HUES48 (cell line): ENCODE measurements around the gene WASHC4.

ENCODE experiments used
- H3K27ac ChIP-seq: one replicate; pipeline ENCODE4 v1.7.0; 2013; ENCODE audit warnings: low read depth, low read length, inconsistent platforms
- H3K27me3 ChIP-seq: 2 replicates; pipeline ENCODE4 v1.6.1; 2013; ENCODE audit warnings: mild to moderate bottlenecking, low read length; ENCODE audit not compliant: control insufficient read depth, insufficient read depth
- H3K36me3 ChIP-seq: 2 replicates; pipeline ENCODE4 v1.6.1; 2013; ENCODE audit warnings: low read length; ENCODE audit not compliant: control insufficient read depth, insufficient read depth
- H3K4me1 ChIP-seq: 2 replicates; pipeline ENCODE4 v1.6.1; 2013; ENCODE audit warnings: mild to moderate bottlenecking, low read length; ENCODE audit not compliant: control insufficient read depth, insufficient read depth
- H3K4me3 ChIP-seq: 2 replicates; pipeline ENCODE4 v1.5.1; 2013; ENCODE audit warnings: mild to moderate bottlenecking, low read depth, low read length
- H3K9ac ChIP-seq: 2 replicates; pipeline ENCODE4 v1.6.1; 2013; ENCODE audit warnings: mild to moderate bottlenecking, low read depth, low read length, moderate library complexity
- H3K9me3 ChIP-seq: 2 replicates; pipeline ENCODE4 v1.6.1; 2013; ENCODE audit warnings: low read length; ENCODE audit not compliant: control insufficient read depth, insufficient read depth

The WASHC4 gene

DNA sequence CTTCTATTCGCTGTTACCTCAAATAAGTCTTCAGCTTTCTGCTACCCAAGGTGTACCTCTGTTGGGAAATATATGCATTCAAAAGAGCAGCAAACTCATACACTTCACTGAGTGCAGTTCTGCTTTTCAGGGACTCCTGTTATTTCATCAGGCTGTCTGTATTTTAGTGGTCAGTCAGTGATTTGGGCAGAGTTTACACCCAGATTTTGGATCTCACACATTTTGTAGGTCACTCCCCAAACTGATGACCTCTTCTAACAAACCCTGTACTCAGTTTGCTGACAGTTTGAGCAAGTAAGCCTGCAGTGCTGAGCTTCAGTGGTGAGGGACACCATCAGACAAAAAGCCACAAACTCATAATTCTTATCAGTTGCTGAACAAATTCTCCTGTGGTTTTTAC lies 8.2 kb upstream of the WASHC4 start:
- Histone ChIP-seq H3K27ac (no peak overlapping the region), H3K36me3 (no peaks in the 10 kb centered on the region), H3K4me1 (0 out of 2 replicates have a peak, but pooled peaks cover 3% of the 10 kb centered on the region), H3K9ac (no peak overlapping the region), H3K4me3 (no peak overlapping the region), H3K9me3 (peaks cover 15% of the 10 kb centered on the region), H3K27me3 (no peaks in the 10 kb centered on the region)

DNA sequence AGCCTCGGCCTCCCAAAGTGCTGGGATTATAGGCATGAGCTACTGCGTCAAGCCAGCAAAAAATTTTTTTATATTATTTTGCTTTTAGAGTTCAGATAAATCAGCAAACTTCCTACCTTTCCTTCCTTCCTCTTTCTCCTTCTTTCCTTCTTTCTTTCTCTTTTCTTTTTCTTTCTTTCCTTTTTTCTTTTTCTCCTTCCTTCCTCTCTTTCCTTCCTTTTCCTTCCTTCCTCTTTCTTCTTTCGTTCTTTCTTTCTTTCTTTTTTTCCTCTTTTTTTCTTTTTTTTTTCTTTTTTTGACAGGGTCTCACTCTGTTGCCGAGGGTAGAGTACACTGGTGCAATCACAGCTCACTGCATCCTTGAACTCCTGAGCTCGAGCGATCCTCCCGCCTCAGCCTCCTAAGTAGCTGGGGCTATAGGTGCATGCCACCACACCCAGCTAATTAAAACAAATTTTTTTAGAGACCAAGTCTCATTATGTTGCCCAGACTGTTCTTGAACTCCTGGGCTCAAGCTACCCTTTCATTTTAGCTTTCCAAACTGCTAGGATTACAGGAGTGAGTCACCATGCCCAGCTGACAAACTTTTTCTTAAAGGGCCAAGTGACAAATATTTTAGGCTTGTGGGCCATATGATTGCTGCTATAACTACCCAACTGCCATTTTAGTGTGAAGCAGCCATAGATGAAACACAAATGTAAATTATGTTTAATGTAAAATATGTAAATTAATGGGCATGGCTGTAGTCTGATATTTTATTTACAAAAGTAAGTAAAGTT lies 7.1 kb upstream of the WASHC4 start:
- Histone ChIP-seq H3K27me3 (no peaks in the 10 kb centered on the region), H3K9ac (no peak overlapping the region), H3K36me3 (no peaks in the 10 kb centered on the region), H3K27ac (no peak overlapping the region), H3K4me3 (no peak overlapping the region), H3K4me1 (0 out of 2 replicates have a peak, but pooled peaks cover 3% of the 10 kb centered on the region), H3K9me3 (peaks cover 10% of the 10 kb centered on the region)

DNA sequence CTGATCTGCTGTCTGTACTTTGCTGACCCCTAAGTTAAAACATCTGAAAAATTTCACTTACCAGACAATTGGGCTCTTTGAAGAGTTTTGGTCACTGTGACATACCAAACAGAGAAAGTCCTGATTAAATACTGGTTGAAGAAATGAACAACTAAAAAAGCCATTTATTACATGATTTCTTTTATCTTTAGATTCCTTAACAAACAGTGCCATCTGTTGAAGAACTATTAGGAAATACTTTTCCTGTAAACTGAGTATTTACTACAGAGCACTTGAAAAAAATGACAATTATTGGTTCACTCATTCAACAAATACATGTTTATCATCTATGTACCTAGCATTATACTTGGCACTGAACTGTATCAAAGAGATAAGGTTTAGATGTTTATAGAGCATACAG lies 6.5 kb upstream of the WASHC4 start:
- no peak overlapping the region for H3K9ac ChIP-seq
- no peaks in the 10 kb centered on the region for H3K36me3 ChIP-seq
- H3K4me1 ChIP-seq = 0 out of 2 replicates have a peak, but pooled peaks cover 3% of the 10 kb centered on the region
- no peaks in the 10 kb centered on the region for H3K27me3 ChIP-seq
- no peak overlapping the region for H3K4me3 ChIP-seq
- peaks cover 7% of the 10 kb centered on the region for H3K9me3 ChIP-seq
- no peak overlapping the region for H3K27ac ChIP-seq

- H3K27ac ChIP-seq = no peak overlapping the region
- no peaks in the 10 kb centered on the region for H3K27me3 ChIP-seq
- no peak overlapping the region for H3K9ac ChIP-seq
- H3K4me3 ChIP-seq = no peak overlapping the region
- no peaks in the 10 kb centered on the region for H3K9me3 ChIP-seq
- peaks cover 3% of the 10 kb centered on the region; the same call in 1 of the 2 replicates for H3K4me1 ChIP-seq
- no peaks in the 10 kb centered on the region for H3K36me3 ChIP-seq
Observed at GRCh38 chr12:105102673-105103072, 4.9 kb upstream of the WASHC4 start.

GRCh38 chr12:105104762-105105161 lies 2.8 kb upstream of the WASHC4 start:
- Histone ChIP-seq H3K9ac (no peak overlapping the region), H3K4me3 (no peak overlapping the region), H3K4me1 (peaks cover 16% of the 10 kb centered on the region; the same call in 1 of the 2 replicates), H3K36me3 (no peaks in the 10 kb centered on the region), H3K27me3 (no peaks in the 10 kb centered on the region), H3K9me3 (no peaks in the 10 kb centered on the region), H3K27ac (no peak overlapping the region)

DNA sequence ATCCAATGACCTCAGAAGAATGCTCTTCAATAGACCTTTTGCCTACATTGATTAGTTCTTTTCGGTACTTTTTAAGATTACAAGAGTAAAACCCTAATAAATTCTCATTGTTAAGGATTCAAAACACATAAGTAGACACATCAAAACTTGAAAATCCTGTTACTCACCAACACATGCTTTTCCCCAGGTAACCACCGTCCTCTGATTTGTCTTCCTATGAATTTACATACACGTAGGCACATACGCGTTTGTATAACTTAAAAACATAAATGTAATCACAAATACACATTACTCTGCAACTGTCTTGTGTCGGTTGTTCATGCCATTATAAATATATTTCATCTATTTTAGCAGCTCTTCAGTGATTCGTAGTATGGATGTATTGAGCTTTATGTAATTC lies 910 bp upstream of the WASHC4 start:
- peaks cover 30% of the 10 kb centered on the region for H3K4me1 ChIP-seq
- H3K9me3 ChIP-seq = no peaks in the 10 kb centered on the region
- H3K27me3 ChIP-seq = no peaks in the 10 kb centered on the region
- H3K9ac ChIP-seq = 0 out of 2 replicates have a peak overlapping the region, but pooled peaks have one; percentile 82
- peak overlapping the region; percentile 99 for H3K4me3 ChIP-seq
- peaks cover under 1% of the 10 kb centered on the region; the same call in 1 of the 2 replicates for H3K36me3 ChIP-seq
- H3K27ac ChIP-seq = no peak overlapping the region

- peaks cover 5% of the 10 kb centered on the region for H3K36me3 ChIP-seq
- peak overlapping the region; percentile 82 for H3K9ac ChIP-seq
- peaks cover 35% of the 10 kb centered on the region for H3K4me1 ChIP-seq
- H3K27me3 ChIP-seq = no peaks in the 10 kb centered on the region
- H3K4me3 ChIP-seq = peak overlapping the region; percentile 99
- H3K9me3 ChIP-seq = no peaks in the 10 kb centered on the region; the same call in 1 of the 2 replicates
- H3K27ac ChIP-seq = peak overlapping the region; percentile 68
Observed at GRCh38 chr12:105107171-105107493, 399 bp upstream of the WASHC4 start.

DNA sequence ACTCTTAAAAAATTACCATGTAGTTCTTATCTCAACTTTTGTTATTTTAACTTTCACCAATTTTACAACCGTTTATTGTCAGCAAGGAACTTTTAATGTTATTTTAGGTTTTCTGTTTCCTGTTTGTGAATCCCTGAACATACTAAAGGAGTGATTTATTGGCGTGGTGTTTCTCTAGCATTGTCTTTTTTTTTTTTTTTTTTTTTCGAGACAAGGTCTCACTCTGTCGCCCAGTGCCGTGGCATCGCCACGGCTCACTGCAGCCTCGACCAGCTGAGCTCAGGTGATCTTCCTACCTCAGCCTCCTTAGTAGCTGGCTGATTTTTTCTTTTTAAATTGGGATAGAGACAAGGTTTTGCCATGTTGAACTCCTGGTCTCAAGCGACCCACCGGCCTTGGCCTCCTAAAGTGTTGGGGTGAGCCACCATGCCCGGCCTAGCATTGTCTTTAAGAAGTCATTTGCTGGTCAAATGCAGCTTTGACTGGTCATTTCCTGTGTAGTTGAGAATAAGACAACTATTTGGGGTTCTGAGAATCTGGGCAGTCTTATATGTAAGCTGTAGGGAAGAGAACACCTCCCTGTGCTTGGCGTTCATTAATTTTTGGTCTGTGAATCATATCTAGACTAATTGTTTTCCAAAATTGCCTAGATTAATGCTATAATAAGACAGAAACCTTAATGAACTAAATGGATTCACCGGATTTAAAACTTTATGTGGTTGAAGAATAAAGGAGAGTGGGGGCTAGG lies 2.1 kb downstream of the WASHC4 start:
- Histone ChIP-seq H3K9ac (no peak overlapping the region), H3K27me3 (no peaks in the 10 kb centered on the region), H3K9me3 (no peaks in the 10 kb centered on the region; the same call in 1 of the 2 replicates), H3K27ac (peak overlapping the region; percentile 60), H3K4me3 (peak overlapping the region; percentile 99), H3K36me3 (peaks cover 30% of the 10 kb centered on the region), H3K4me1 (peaks cover 41% of the 10 kb centered on the region)

- Histone ChIP-seq H3K4me1 (peaks cover 41% of the 10 kb centered on the region), H3K4me3 (peak overlapping the region; percentile 99; the same call in 1 of the 2 replicates), H3K27me3 (no peaks in the 10 kb centered on the region), H3K9me3 (no peaks in the 10 kb centered on the region; the same call in 1 of the 2 replicates), H3K36me3 (peaks cover 42% of the 10 kb centered on the region), H3K9ac (no peak overlapping the region), H3K27ac (peak overlapping the region; percentile 4)
Observed at GRCh38 chr12:105110851-105111250, 3.3 kb downstream of the WASHC4 start.

GRCh38 chr12:105113094-105113493 lies 5.6 kb downstream of the WASHC4 start:
- Histone ChIP-seq H3K27me3 (no peaks in the 10 kb centered on the region), H3K36me3 (peaks cover 64% of the 10 kb centered on the region), H3K9ac (no peak overlapping the region), H3K27ac (no peak overlapping the region), H3K4me3 (no peak overlapping the region), H3K9me3 (no peaks in the 10 kb centered on the region; the same call in 1 of the 2 replicates), H3K4me1 (peaks cover 41% of the 10 kb centered on the region)

DNA sequence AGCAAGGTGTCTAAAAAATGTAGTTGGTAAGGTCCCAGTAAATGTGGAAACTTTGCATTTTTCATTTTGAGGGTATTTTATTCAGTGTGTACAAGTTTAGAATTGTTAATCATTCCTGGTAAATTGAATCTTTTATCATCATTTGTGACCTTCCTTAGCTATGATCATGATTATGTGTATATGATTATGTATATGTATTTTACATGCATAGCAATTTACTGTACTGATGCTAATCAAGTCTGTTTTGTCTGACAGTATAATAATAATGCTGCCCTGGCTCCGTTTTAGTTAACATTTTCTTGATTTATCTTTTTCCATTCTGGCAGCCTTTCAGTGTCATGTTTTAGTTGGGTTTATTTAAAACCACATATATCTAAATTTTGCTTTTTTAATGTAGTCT lies 9.4 kb downstream of the WASHC4 start:
- Histone ChIP-seq H3K27ac (no peak overlapping the region), H3K4me1 (peaks cover 7% of the 10 kb centered on the region), H3K9ac (no peak overlapping the region), H3K9me3 (no peaks in the 10 kb centered on the region; the same call in 1 of the 2 replicates), H3K36me3 (peaks cover 98% of the 10 kb centered on the region), H3K27me3 (no peaks in the 10 kb centered on the region), H3K4me3 (no peak overlapping the region)
